ENCODE measurements around the gene IGSF21. TPM values are rescaled to one million over a fixed set of nuclear protein-coding genes. Genes with fewer than 3 reads are reported as not detected.

The IGSF21 gene
- total RNA-seq, 1 experiment from 2014 or later = not detected

DNA sequence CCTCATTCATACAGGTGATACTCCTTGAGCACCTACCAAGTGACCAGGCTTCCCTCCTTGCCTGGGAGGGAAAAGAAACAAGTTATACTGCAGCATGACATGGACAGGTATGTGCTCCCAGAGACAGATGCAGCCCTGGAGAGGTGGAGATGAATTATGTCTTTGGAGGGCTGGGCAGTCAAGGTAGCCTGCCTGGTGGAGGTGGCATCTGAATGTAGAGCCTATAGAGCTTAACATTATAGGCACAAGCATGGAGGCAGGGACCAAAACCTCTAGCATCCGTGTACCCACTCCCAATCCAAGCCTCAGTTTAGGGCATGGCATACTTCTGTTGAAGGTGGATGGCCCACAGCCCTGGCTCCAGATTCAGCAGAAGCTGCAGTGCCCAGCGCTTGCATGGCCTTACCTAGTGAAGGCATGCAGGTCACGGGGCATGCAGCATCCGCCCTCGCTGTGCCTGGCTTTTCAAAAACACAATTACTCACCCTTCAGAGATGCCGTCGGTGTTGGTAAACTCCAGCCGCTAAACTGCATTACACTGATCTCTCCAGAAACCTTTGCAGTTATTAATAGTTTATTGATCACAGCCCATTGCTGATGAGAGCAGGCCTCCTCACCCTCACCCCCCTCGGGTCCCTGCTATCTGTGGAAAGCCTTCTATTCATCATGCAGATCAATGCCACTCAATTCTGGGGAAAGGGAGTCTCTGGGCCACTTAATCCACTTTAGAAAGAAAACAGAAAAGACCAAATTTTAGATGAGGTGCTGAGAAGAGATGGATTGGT lies 222.1 kb downstream of the IGSF21 start:
- no peak for TF ChIP-seq CTCF (IDR thresholded peaks at IDR 0.05; ENCODE audit: unreplicated experiment)
- intact Hi-C loops (cut with micrococcal nuclease) = no loop called here
- Mint-ChIP-seq H3K9me3 (ENCODE audit: unreplicated experiment) (peaks cover 7% of the 10 kb centered on the region), H3K27me3 (ENCODE audit: insufficient read depth, unreplicated experiment) (peaks cover 31% of the 10 kb centered on the region), H3K4me3 (ENCODE audit: unreplicated experiment) (no peak overlapping the region), H3K36me3 (ENCODE audit: insufficient read depth, unreplicated experiment) (no peaks in the 10 kb centered on the region), H3K4me1 (ENCODE audit: insufficient read depth, unreplicated experiment) (no peaks in the 10 kb centered on the region), H3K27ac (ENCODE audit: low read depth, unreplicated experiment) (no peak overlapping the region)
- no TSS peak for BruUV-seq (replicated peaks)
- POLR2A ChIA-PET = no interaction called here
- CTCF ChIA-PET = no interaction called here
- DNase-seq (ENCODE audit: unreplicated experiment) = no peak

- Mint-ChIP-seq H3K4me3 (ENCODE audit: unreplicated experiment) (no peak overlapping the region), H3K36me3 (ENCODE audit: insufficient read depth, unreplicated experiment) (no peaks in the 10 kb centered on the region), H3K9me3 (ENCODE audit: unreplicated experiment) (peaks cover 7% of the 10 kb centered on the region), H3K27ac (ENCODE audit: low read depth, unreplicated experiment) (no peak overlapping the region), H3K27me3 (ENCODE audit: insufficient read depth, unreplicated experiment) (peaks cover 16% of the 10 kb centered on the region), H3K4me1 (ENCODE audit: insufficient read depth, unreplicated experiment) (no peaks in the 10 kb centered on the region)
- DNase-seq (ENCODE audit: unreplicated experiment) = no peak
- CTCF ChIA-PET = interaction anchor here (0.6 kb wide), 1 partner anchor 17 kb away, joined by 3 read pairs; no protein-coding TSS in a partner anchor
- TF ChIP-seq CTCF (IDR thresholded peaks at IDR 0.05; ENCODE audit: unreplicated experiment) = no peak
- intact Hi-C loops (cut with micrococcal nuclease) = no loop called here
- no TSS peak for BruUV-seq (replicated peaks)
- POLR2A ChIA-PET = no interaction called here
Observed at GRCh38 chr1:18332576-18332975, 225.0 kb downstream of the IGSF21 start.

DNA sequence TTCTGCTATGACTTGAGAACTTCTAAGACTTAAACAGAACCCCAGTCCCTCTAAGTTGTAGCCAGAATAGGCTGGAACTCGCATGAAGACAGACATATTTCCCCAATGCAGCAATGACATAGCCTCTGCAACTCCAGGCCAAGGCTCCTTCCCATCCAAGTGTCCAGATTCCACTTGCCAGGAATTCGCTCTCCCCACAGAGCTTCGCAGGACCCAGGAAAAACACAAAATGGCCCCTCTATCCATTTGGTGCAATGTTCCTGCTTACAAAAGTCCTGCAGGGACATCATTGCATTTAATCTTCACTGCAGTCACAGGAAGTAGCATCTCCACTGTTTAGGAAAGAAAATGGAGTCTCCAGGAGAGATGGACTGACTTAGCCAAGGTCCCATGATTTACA lies 225.6 kb downstream of the IGSF21 start:
- TF ChIP-seq CTCF (IDR thresholded peaks at IDR 0.05; ENCODE audit: unreplicated experiment) = no peak
- POLR2A ChIA-PET = no interaction called here
- Mint-ChIP-seq H3K9me3 (ENCODE audit: unreplicated experiment) (peaks cover 7% of the 10 kb centered on the region), H3K27me3 (ENCODE audit: insufficient read depth, unreplicated experiment) (peaks cover 10% of the 10 kb centered on the region), H3K4me1 (ENCODE audit: insufficient read depth, unreplicated experiment) (no peaks in the 10 kb centered on the region), H3K36me3 (ENCODE audit: insufficient read depth, unreplicated experiment) (no peaks in the 10 kb centered on the region), H3K4me3 (ENCODE audit: unreplicated experiment) (no peak overlapping the region), H3K27ac (ENCODE audit: low read depth, unreplicated experiment) (no peak overlapping the region)
- intact Hi-C loops (cut with micrococcal nuclease) = no loop called here
- no peak for DNase-seq (ENCODE audit: unreplicated experiment)
- CTCF ChIA-PET = no interaction called here
- no TSS peak for BruUV-seq (replicated peaks)

- H3K36me3 Mint-ChIP-seq (ENCODE audit: insufficient read depth, unreplicated experiment) = no peaks in the 10 kb centered on the region
- H3K9me3 Mint-ChIP-seq (ENCODE audit: unreplicated experiment) = peaks cover 7% of the 10 kb centered on the region
- no peak for TF ChIP-seq CTCF (IDR thresholded peaks at IDR 0.05; ENCODE audit: unreplicated experiment)
- no peaks in the 10 kb centered on the region for H3K4me1 Mint-ChIP-seq (ENCODE audit: insufficient read depth, unreplicated experiment)
- no peaks in the 10 kb centered on the region for H3K27me3 Mint-ChIP-seq (ENCODE audit: insufficient read depth, unreplicated experiment)
- no peak overlapping the region for H3K27ac Mint-ChIP-seq (ENCODE audit: low read depth, unreplicated experiment)
- DNase-seq (ENCODE audit: unreplicated experiment) = no peak
- CTCF ChIA-PET = no interaction called here
- intact Hi-C loops (cut with micrococcal nuclease) = no loop called here
- POLR2A ChIA-PET = no interaction called here
- BruUV-seq (replicated peaks) = no TSS peak
- no peak overlapping the region for H3K4me3 Mint-ChIP-seq (ENCODE audit: unreplicated experiment)
Observed at GRCh38 chr1:18336801-18337200, 229.2 kb downstream of the IGSF21 start.
